Choroid plexus epithelial cell (primary cell): ENCODE measurements around the gene PNMA1.
"Not testable (repeated sequence)": the region's sequence is repeated elsewhere in the genome, so short reads cannot be mapped to it uniquely, and the experiment has no call there.

ENCODE experiments used
- DNase-seq: peaks from one replicate; pipeline ENCODE4 v3.0.0-alpha.2; 2010; ENCODE audit warnings: low read depth
- H3K4me3 ChIP-seq: 2 replicates; pipeline ENCODE4 v1.5.1; 2011; ENCODE audit warnings: low read depth, mild to moderate bottlenecking, control low read depth, low read length, moderate library complexity
- CTCF ChIP-seq: conservative IDR thresholded peaks from 2 replicates; pipeline ENCODE4 v1.5.1; 2011; ENCODE audit warnings: low read depth, mild to moderate bottlenecking, control low read depth, inconsistent platforms, low read length, moderate library complexity

PNMA1 gene

GRCh38 chr14:73714656-73715081, 485 bp upstream of the PNMA1 start:
- no peak for DNase-seq
- peak overlapping the region; percentile 87 for H3K4me3 ChIP-seq
- no peak for TF ChIP-seq CTCF

GRCh38 chr14:73713206-73713802, 880 bp downstream of the PNMA1 start:
- peak overlapping the region; percentile 87 for H3K4me3 ChIP-seq
- no peak for DNase-seq
- no peak for TF ChIP-seq CTCF

- DNase-seq, result peak; percentile 38
- no peak for TF ChIP-seq CTCF
- H3K4me3 ChIP-seq, result peak overlapping the region; percentile 87
These were observed 1.5 kb downstream of the PNMA1 start for GRCh38 chr14:73712540-73713180.

GRCh38 chr14:73712071-73712506, 2.1 kb downstream of the PNMA1 start:
- TF ChIP-seq CTCF, result no peak
- peak overlapping the region; percentile 87 for H3K4me3 ChIP-seq
- no peak for DNase-seq

- no peak overlapping the region for H3K4me3 ChIP-seq
- TF ChIP-seq CTCF, result no peak
- no peak for DNase-seq
These were observed 3.4 kb downstream of the PNMA1 start for GRCh38 chr14:73710737-73711136.

- H3K4me3 ChIP-seq, result no peak overlapping the region
- DNase-seq, result no peak
- TF ChIP-seq CTCF, result no peak
These were observed 4.2 kb downstream of the PNMA1 start for GRCh38 chr14:73709904-73710469.

GRCh38 chr14:73708076-73708475, 6.1 kb downstream of the PNMA1 start:
- not testable (repeated sequence) for DNase-seq, H3K4me3 ChIP-seq
